ENCODE results near the gene TOP3A. TPM values are rescaled to one million over a fixed set of nuclear protein-coding genes. Genes with fewer than 3 reads are reported as not detected.

TOP3A gene
- total RNA-seq, 1 experiment from 2014 or later: 68.7 TPM

DNA sequence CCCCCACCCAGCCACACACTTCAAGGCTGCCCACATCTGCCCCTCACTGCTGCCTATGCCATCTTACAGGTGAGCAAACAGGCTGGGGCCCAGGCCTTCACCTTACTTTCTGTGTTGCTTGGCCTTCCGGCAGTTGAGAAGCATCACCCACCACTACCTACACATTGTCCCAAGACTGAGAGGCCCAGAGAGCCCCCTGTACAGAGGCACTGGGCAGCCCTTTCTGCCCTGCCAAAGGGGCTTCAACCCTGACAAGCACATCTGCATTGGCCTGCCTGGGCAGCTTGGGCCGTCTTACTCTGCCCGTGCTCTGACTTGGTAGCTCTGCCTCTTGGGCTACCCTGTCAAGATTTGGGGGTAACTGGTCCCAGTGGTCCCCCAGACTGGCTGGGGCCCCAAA lies 53.1 kb downstream of the TOP3A start:
- no peak overlapping the region for H3K56ac ChIP-seq (ENCODE audit: insufficient read length, low read depth, low read length)
- TF ChIP-seq, protein P1, sequence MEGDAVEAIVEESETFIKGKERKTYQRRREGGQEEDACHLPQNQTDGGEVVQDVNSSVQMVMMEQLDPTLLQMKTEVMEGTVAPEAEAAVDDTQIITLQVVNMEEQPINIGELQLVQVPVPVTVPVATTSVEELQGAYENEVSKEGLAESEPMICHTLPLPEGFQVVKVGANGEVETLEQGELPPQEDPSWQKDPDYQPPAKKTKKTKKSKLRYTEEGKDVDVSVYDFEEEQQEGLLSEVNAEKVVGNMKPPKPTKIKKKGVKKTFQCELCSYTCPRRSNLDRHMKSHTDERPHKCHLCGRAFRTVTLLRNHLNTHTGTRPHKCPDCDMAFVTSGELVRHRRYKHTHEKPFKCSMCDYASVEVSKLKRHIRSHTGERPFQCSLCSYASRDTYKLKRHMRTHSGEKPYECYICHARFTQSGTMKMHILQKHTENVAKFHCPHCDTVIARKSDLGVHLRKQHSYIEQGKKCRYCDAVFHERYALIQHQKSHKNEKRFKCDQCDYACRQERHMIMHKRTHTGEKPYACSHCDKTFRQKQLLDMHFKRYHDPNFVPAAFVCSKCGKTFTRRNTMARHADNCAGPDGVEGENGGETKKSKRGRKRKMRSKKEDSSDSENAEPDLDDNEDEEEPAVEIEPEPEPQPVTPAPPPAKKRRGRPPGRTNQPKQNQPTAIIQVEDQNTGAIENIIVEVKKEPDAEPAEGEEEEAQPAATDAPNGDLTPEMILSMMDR (conservative IDR thresholded peaks at IDR 0.05): no peak
- H3K9ac ChIP-seq (ENCODE audit: extremely low read depth, insufficient read length, low read length): no peak overlapping the region
- no peaks in the 10 kb centered on the region for H3K9me3 ChIP-seq (ENCODE audit: control insufficient read depth, low read depth, low read length)
- H3K4ac ChIP-seq (ENCODE audit: low read depth, low read length): no peak overlapping the region
- Mint-ChIP-seq H3K4me1 (peaks cover 18 to 30% of the 10 kb centered on the region in 2 experiments), H3K27me3 (ENCODE audit: low read depth) (no peaks in the 10 kb centered on the region; the same call in 1 of the 2 replicates), H3K4me3 (peak overlapping the region; percentile 78 to 85), H3K27ac (no peak overlapping the region), H3K9me3 (no peaks in the 10 kb centered on the region), H3K36me3 (ENCODE audit: insufficient read depth in 1 of 3, low read depth in 3 of 3) (peaks cover 4 to 18% (median 16%) of the 10 kb centered on the region in 3 experiments)
- no CpG with 5 or more reads among the region's 3 CpGs for WGBS (ENCODE audit: extremely low coverage, insufficient read length, low lambda C conversion rate)
- no peak overlapping the region for H4K91ac ChIP-seq (ENCODE audit: insufficient read length, low read depth, low read length)
- H2BK15ac ChIP-seq (ENCODE audit: low read depth, low read length): no peak overlapping the region
- H2AFZ ChIP-seq (ENCODE audit: low read length): no peak overlapping the region
- no peak overlapping the region for H2BK20ac ChIP-seq (ENCODE audit: low read depth, low read length, poor library complexity, severe bottlenecking)
- DNase-seq: no peak
- no peaks in the 10 kb centered on the region; the same call in 1 of the 2 replicates for H3K79me2 ChIP-seq (ENCODE audit: insufficient read depth, low read length)
- H3K27me3 ChIP-seq (ENCODE audit: insufficient read depth, low read length): no peaks in the 10 kb centered on the region
- no peak overlapping the region for H2BK120ac ChIP-seq (ENCODE audit: low read depth, low read length, poor library complexity, severe bottlenecking)
- H4K8ac ChIP-seq (replicated peaks; ENCODE audit: insufficient read length, low read depth, low read length): no peak overlapping the region
- peak overlapping the region; percentile 26 for H3K4me2 ChIP-seq (ENCODE audit: insufficient read depth, insufficient read length, low read length)
- no peak overlapping the region for H3T11ph ChIP-seq (ENCODE audit: low read length)
- no peak overlapping the region for H4K5ac ChIP-seq (ENCODE audit: insufficient read length, low read depth, low read length)
- H2BK5ac ChIP-seq (ENCODE audit: insufficient read length, low read length): no peak overlapping the region
- no peak overlapping the region for H3K27ac ChIP-seq (ENCODE audit: insufficient read length, low read depth, low read length)
- no peak overlapping the region for H3K14ac ChIP-seq (ENCODE audit: insufficient read depth, low read length)
- H2AK5ac ChIP-seq (ENCODE audit: insufficient read length, low read length): no peak overlapping the region
- H3K23me2 ChIP-seq (ENCODE audit: insufficient read length, low read depth, low read length, poor library complexity, severe bottlenecking): peaks cover 12% of the 10 kb centered on the region
- H4K20me1 ChIP-seq (ENCODE audit: control insufficient read depth, insufficient read depth, insufficient read length): no peaks in the 10 kb centered on the region
- H3K23ac ChIP-seq (ENCODE audit: insufficient read length, low read depth, low read length): no peak overlapping the region
- H2BK12ac ChIP-seq (ENCODE audit: insufficient read length, low read depth, low read length): no peak overlapping the region
- no peak overlapping the region for H3K18ac ChIP-seq (ENCODE audit: insufficient read length, low read depth, low read length)
- no peaks in the 10 kb centered on the region for H3K4me1 ChIP-seq (ENCODE audit: insufficient read depth, low read length)
- no peaks in the 10 kb centered on the region for H3K79me1 ChIP-seq (ENCODE audit: insufficient read depth, low read depth, low read length, poor library complexity, severe bottlenecking)
